GM18858 (cell line): Measurements from ENCODE around the gene NPHP3.
"Not testable (repeated sequence)": the region's sequence is repeated elsewhere in the genome, so short reads cannot be mapped to it uniquely, and the experiment has no call there.

Experiments
- ATAC-seq: cut with Tn5 transposase; IDR thresholded peaks from one replicate; pipeline ENCODE4 v1.9.1; 2021; ENCODE audit not compliant: unreplicated experiment

Gene NPHP3, protein sequence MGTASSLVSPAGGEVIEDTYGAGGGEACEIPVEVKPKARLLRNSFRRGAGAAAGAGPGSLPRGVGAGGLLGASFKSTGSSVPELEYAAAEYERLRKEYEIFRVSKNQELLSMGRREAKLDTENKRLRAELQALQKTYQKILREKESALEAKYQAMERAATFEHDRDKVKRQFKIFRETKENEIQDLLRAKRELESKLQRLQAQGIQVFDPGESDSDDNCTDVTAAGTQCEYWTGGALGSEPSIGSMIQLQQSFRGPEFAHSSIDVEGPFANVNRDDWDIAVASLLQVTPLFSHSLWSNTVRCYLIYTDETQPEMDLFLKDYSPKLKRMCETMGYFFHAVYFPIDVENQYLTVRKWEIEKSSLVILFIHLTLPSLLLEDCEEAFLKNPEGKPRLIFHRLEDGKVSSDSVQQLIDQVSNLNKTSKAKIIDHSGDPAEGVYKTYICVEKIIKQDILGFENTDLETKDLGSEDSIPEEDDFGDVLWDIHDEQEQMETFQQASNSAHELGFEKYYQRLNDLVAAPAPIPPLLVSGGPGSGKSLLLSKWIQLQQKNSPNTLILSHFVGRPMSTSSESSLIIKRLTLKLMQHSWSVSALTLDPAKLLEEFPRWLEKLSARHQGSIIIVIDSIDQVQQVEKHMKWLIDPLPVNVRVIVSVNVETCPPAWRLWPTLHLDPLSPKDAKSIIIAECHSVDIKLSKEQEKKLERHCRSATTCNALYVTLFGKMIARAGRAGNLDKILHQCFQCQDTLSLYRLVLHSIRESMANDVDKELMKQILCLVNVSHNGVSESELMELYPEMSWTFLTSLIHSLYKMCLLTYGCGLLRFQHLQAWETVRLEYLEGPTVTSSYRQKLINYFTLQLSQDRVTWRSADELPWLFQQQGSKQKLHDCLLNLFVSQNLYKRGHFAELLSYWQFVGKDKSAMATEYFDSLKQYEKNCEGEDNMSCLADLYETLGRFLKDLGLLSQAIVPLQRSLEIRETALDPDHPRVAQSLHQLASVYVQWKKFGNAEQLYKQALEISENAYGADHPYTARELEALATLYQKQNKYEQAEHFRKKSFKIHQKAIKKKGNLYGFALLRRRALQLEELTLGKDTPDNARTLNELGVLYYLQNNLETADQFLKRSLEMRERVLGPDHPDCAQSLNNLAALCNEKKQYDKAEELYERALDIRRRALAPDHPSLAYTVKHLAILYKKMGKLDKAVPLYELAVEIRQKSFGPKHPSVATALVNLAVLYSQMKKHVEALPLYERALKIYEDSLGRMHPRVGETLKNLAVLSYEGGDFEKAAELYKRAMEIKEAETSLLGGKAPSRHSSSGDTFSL (N-terminal part only)

DNA sequence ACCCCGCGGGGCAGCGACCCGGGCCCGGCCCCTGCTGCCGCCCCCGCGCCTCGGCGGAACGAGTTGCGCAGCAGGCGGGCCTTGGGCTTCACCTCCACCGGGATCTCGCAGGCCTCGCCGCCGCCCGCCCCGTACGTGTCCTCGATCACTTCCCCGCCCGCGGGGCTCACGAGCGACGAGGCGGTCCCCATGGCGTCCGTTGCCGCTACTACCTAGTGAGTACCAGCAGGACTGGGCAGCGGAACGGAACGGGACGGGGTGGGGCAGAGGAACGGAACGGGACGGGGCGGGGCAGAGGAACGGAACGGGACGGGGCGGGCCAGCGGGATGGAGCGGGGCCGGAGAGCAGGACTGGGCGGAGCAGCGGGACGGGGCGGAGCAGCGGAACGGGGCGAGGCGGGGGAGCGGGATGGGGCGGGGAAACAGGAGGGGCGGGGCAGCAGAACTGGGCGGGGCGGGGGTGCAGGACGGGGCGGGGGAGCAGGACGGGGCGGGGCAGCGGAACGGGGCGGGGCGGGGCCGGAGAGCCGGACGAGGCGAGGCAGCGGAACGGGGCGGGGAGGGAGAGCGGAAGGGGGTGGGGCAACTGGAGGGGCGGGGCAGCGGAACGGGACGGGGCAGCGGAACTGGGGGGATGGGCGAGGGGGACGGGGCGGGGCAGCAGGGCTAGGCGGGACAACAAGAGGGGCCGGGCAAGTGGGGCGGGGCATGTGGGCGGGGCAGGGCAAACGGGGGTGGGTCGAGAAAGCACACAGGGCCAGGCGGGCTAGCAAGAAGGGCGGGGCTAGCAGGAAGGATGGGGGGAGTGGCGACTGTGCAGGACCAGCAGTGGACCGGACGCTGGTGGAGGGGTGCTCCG lies at the start of gene NPHP3:
Gene NPHP3, minus strand, starts transcription at position 245 of the 859 bp plus-strand sequence. Its CDS starts 54 bp downstream, at position 191.
- ATAC-seq = peak; percentile 55

DNA sequence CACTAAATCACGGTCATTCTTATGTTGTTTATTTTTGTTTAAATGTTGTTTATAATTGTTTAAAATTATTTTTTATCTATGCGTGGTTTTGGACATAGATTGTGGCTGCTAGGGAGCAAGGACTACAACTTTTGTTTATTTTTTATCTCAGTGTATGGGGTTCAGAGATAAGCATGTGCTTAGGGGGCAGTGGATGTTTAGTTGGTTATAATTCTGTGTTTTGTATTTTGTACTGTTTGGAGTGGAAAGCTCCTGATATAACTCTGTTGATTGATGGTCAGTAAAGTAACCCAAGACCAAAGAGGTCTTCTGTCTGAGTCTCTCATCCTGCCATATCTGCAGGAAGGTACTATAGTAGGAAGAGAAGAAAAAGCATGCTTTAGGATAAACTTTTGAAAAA lies 36.5 kb upstream of the NPHP3 start:
- no peak for ATAC-seq

DNA sequence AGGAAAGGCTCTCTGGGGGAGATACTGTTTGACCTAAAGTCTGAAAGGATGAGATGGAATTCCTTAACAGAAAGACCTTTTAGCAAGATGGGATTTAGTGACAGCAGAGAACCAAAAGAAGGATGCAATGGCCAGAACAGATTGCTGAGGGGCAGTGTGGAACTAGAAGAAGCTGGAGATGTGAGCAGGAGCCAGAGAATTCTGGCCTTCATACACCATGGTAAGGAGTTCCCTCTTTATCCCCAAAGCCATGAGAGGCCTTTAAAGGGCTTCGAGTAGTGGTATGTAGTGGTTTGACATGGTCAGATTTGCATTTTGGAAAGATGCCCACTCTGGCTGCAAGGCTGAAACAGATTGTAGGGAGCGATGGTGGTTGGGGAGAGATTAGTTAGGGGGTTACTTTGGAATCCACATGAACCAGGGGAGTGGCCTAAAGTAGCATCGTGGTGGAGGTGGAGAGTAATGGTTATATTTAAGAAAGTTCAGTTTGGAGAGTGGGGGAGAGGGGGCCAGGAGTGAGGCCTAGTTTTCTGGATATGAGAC lies 34.0 kb upstream of the NPHP3 start:
- no peak for ATAC-seq

DNA sequence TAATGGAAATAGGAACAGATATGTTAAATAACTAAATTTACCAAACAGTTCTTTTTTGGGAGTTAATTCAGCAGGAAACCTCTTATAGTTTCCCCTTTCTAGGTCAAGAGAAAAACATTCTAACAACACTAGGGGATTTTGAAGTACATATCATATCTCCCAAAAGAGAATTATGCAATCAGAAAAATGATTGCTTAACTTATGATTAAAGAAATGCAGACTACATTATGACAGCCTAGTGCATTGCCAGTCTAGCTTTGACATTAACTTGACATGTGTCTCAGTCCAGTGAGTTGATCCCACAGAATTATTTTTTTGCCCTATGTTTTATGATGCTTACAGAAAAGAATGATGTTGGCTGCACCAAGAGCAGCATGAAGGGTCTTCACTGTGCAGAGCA lies 31.7 kb upstream of the NPHP3 start:
- ATAC-seq = no peak

DNA sequence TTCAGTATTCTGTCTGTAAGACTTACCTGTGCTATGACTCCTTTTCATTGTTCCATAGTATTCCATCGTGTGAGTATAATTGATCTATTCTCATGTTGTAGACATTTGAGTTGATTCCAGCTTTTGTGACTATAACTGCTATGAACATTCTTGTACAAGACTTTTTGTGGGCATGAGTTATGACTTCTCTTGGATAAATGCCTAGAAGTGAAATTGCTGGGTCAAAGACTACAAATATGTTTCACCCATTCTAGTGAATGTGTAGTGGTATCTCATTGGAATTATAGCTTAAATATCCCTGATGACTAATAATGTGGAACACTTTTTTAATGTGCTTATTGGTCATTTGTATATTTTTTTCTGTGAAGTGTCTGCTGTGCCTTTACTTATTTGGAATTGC lies 27.6 kb upstream of the NPHP3 start:
- no peak for ATAC-seq

DNA sequence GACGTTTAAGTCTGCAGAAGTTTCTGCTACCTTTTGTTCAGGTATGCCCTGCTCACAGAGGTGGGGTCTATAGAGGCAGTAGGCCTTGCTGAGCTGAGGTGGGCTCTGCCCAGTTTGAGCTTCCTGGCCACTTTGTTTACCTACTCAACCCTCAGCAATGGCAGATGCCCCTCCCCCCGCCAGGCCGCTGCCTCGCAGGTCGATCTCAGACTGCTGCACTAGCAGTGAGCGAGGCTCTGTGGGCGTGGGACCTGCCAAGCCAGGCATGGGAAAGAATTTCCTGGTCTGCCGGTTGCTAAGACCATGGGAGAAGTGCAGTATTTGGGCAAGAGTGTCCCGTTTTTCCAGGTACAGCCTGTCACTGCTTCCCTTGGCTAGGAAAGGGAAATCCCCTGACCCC lies 24.5 kb upstream of the NPHP3 start:
- ATAC-seq = not testable (repeated sequence)

DNA sequence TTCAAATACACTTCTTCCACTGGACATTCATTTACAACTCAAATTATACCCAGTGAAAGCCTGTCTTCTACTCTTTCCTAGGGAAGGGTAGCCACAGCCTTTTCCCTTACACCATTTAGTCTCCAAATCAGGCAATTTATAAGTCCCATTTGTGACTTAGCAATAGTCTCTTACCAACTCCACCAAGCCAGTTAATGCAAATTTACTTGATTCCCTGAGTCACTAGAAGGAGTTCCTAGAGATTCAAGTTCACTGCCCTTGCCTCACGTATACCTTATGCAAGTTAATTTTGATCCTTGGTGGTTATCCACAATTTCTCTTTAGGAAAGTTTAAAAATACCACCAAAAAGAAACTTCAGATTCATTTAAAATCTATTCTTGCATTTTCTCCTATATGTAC lies 16.1 kb upstream of the NPHP3 start:
- no peak for ATAC-seq

DNA sequence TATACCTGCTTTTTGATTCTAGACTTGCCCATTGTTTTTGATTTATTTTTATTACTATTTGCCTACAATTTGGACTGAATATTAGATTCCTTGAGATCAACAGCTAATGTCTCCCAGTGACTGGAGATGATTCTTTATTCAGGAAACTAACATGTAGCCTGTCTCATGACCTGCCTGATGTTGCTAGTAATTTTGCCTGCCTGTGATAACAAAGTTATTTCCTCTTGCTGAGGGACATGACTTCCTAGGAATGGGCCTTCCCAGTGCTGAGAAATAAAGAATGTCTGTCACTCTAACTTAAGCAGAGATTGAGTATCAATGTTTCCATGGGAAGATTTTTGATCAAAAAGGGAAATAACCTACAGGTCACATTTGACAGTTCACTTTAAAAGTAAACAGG lies 13.4 kb upstream of the NPHP3 start:
- no peak for ATAC-seq

DNA sequence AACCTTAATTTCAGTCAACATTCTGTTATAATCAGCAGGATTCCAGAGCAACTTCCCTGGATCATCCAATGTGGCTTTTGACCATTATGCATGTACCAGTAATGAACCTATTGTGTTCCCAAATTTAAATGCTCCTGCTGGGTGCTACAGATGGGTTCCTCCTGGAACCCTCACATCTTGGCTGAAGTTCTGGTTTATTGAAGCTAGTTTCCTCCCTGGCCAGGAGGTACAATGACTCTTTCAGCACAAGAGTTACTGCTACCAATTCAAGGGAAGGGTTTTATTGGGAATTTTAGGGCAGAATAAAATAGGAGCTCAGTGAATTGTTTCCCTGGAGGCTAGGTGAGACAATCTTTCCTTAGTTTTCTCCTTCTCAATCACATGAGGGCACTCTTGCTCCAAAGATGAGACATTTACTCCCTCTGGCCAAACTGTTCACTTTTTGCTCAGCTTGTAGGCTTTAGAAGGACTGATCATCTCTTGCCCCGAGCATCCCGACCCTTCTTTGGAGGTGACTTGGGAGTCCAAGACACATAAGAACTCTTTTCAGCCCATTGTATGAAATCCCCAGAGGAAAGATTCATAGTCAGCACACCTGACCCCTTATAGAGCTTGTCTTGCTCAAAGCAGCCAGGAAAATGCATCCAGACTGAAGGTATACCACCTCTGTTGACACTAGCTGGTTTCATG lies 8.8 kb upstream of the NPHP3 start:
- no peak for ATAC-seq

DNA sequence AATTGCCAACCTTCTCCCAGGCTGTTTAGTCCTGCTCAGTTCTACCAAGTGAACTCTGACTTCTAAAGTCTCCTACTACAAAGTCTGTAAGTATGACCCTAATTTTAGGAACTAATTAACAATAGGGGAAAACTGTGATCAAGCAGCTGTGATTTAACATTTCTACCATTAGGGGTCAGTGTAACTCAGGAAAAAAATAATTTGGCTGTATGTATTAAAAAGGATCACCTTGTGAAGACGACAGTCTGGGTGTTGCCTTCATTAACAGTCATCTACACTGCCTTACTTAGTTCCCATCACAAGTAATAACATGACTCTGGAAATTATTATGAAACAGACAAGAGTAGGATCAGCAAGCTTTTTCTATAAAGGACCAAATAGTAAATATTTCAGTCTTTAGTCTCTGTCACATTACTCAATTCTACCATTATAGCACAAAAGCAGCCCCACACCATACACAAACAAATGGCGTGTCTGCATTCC lies 4.2 kb upstream of the NPHP3 start:
- no peak for ATAC-seq

DNA sequence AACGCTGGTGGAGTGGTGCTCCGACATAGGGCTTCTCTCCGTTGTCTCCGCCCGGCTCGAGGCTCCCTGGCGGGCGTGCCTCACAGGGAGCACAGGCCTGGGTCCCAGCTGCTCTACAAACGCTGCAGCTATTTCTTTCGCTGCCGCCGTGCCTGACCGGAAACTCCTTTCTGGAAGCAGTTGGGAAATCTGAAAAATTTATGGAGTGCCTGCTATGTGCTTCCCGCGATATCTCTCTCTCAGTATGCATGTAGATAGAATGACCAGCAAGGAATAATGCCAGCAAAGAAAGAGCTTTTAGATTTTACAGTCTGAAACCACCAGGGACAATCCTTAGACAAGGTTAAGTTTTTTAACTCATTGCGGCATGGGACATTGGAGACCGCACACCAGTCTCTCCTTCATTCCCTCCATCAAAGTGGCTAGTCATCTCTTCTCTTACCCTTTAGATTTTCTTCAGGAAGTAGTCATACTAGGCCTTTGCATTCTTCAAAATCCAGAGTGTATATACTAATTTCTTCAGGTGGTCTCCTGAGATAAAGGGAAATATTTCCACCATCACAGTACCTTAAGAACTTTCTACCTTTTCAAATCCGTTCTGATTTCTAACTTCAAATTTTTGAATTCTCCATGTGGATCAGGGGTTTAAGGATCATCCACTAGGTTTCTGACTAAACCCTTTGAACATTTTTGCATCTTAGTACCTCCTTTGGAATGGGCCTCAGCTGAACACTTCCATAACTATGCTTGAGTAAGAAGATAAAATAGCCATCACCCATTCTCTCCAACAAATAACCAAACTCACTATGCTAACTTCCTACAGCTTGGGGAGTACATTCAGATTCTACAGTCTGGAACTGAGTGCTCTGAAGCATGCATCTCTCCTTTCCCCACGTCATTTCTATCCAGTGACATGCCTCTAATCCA lies 1.1 kb upstream of the NPHP3 start:
- no peak for ATAC-seq

DNA sequence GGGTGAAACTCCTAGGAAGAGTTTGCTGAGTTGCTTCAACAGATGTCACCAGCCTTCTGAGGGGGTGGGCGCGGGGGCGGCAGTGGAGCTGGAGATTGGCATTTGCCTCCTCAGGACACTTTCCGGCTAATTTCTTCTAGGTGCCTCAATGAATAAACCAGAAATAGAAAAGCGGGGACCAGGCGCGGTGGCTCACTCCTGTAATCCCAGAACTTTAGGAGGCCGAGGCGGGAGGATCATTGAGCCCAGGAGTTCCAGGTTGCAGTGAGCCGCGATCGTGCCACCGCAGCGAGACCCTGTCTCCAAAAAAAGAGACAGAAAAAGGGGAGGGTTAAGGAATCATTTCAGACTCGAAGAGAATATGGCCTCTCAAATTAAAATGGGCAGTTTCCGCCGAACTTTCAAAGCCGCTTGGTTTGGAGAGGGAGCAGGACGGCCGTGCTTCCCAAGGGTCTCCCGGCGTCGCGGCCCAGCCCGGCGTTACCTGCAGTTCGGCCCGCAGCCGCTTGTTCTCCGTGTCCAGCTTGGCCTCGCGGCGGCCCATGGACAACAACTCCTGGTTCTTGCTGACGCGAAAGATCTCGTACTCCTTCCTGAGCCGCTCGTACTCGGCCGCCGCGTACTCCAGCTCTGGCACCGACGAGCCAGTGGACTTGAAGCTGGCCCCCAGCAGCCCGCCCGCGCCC lies 587 bp downstream of the NPHP3 start:
- ATAC-seq = peak; percentile 10

DNA sequence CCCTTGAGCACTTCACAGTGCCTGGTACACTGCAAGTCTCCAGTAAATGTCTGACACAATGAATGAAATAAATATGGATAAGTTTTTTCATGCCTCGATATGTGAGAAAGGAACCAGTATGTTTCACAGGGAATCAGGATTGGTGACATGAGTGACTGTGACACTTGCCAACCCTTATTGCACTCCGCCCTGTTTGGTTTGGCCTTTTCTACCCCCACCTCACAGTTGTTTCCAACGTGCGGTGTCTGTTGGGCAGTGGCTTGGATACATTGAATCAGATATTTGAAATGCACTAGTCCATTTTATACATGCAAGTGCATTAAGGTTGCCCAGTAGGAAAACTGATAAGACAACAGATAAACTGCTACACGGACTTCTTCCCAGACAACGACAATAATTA lies 2.0 kb downstream of the NPHP3 start:
- ATAC-seq = no peak

DNA sequence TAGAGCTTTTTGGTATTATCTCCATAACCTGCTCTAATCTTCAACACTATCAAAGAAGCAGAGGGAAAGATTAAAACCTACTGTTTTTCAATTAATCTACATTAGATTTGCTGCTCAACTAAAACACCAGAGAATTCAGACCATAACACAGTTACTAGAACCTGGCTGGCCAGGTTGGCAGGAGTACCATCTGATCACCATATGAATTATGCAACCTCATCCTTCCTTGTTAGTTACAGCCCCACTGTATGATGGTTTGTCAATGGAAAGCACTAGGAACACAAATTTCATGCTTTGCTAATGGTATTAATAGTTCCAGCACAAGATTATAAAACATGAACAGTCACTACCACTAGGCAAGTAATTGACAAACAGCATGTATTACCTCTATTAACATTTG lies 5.8 kb downstream of the NPHP3 start:
- no peak for ATAC-seq

DNA sequence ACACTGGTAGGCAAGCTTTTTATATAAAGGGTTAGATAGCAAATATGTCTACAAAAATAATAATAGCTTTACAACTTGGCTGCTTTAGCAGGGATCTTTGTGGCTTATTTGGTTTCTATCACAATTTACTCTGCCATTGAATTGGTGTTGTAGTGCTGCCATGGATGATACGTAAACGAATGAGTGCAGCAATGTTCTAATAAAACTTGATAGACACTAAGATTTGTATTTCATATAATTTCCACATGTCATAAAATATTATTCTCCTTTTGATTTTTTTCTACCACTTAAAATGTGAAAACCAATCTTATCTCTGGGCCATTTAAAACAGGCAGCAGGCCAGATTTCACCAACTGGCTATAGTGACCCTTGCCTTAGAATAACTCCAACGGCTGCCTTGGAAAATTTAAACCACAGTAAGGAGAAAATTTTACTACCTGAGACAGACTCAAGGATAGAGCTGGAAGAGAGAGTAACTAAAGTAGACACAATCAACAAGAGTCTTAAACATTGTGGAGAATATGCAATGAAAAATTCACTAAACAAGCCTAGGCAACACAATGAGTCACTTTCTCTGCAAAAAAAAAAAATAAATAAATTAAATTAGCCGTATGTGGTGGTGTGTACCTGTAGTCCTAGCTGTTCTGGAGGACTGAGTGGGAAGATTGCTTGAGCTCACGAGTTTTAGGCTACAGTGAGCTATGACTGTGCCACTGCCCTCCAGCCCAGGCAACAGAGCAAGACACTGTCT lies 8.1 kb downstream of the NPHP3 start:
- no peak for ATAC-seq

DNA sequence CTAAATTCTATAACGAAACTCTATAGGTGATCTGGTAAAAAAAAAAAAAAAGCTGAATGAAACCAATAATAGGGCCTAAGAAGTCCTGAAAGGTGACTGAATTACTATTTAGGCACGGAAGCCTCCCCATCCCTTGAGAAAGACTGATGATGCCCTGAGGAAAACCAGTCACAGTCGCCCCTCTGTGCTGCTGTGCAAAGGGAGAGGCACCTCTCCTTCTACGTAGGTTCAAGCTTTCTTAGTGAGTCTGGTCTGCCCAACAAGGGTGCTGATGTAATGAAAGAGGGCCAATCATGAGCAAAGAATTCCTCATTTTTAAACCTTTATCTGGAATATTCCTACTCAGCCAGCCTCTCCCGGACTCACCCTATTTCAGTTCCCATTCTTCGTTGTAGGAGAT lies 11.9 kb downstream of the NPHP3 start:
- no peak for ATAC-seq

DNA sequence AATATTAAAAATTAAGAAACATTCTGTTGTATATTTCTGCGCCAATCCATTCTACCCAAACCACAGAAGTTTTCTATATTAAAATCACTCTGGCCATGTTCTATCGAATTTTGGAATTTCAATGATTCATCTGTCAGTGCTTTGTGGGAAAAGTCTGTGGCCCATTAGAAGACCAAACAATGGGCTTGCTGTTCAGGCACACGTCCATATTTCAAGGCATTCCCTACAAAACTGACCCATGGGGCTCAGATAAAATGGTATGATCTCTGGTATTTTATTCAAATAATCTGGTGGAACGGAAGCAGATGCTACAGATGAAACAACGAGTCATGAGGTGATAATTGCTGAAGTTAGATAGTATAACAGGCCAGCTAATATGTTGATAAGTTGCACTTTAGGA lies 12.4 kb downstream of the NPHP3 start:
- ATAC-seq = no peak
